Caco-2 (cell line): ENCODE data around the gene SYCP2L. TPM values are rescaled to one million over a fixed set of nuclear protein-coding genes. Genes with fewer than 3 reads are reported as not detected.
"Not testable (repeated sequence)": the region's sequence is repeated elsewhere in the genome, so short reads cannot be mapped to it uniquely, and the experiment has no call there.

Experiments used
- BruUV-seq: library from RNA; stranded (reverse); fragments of 400-500 nt; replicated peaks from 2 replicates; lab custom pipeline; 2021; lab: Mats Ljungman, UMichigan
- CTCF ChIA-PET: fragments of 300-600 bp; sonication (Branson Sonifier 250); formaldehyde crosslinking; loops from one replicate; lab custom pipeline; 2022; ENCODE audit warnings: antibody characterized with exemption; lab: Charles Lee
- POLR2A ChIA-PET: fragments of 300-600 bp; sonication (Branson Sonifier 250); formaldehyde crosslinking; loops from one replicate; lab custom pipeline; 2022; ENCODE audit warnings: antibody characterized with exemption; lab: Charles Lee
- DNase-seq, 2 experiments: peaks; one replicate each; pipeline versions ENCODE4 v3.0.0 to v3.0.0-alpha.2; 2020 to 2022
- H3K27me3 ChIP-seq: replicated peaks from 2 replicates; pipeline ENCODE4 v1.6.0; 2011; ENCODE audit warnings: low read length; ENCODE audit not compliant: control insufficient read depth, insufficient read depth
- H3K36me3 ChIP-seq: 2 replicates; pipeline ENCODE4 v1.5.1; 2011; ENCODE audit warnings: low read length; ENCODE audit not compliant: control insufficient read depth, insufficient read depth
- H3K4me1 ChIP-seq: fragments of 250-450 bp; sonication (Bioruptor Pico); 2 replicates; pipeline ENCODE4 v1.5.1; 2020; ENCODE audit warnings: mild to moderate bottlenecking
- H3K4me3 ChIP-seq: 2 replicates; pipeline ENCODE4 v1.5.1; 2011; ENCODE audit warnings: low read depth, mild to moderate bottlenecking, control low read depth, low read length
- H3K9me3 ChIP-seq: fragments of 250-450 bp; sonication (Bioruptor Pico); 2 replicates; pipeline ENCODE4 v1.5.1; 2020; ENCODE audit warnings: mild to moderate bottlenecking, moderate library complexity
- H3K27ac Mint-ChIP-seq: one replicate; pipeline ENCODE4 v1.8.0; 2022; ENCODE audit warnings: mixed read lengths; ENCODE audit not compliant: unreplicated experiment
- H3K27me3 Mint-ChIP-seq: one replicate; pipeline ENCODE4 v1.8.0; 2022; ENCODE audit warnings: mixed read lengths; ENCODE audit not compliant: insufficient read depth, unreplicated experiment
- H3K36me3 Mint-ChIP-seq: one replicate; pipeline ENCODE4 v1.8.0; 2022; ENCODE audit warnings: mild to moderate bottlenecking, mixed read lengths; ENCODE audit not compliant: insufficient read depth, unreplicated experiment
- H3K4me1 Mint-ChIP-seq: one replicate; pipeline ENCODE4 v1.8.0; 2022; ENCODE audit warnings: low read depth, mixed read lengths; ENCODE audit not compliant: unreplicated experiment
- H3K4me3 Mint-ChIP-seq: one replicate; pipeline ENCODE4 v1.8.0; 2022; ENCODE audit warnings: mild to moderate bottlenecking, moderate library complexity, mixed read lengths; ENCODE audit not compliant: unreplicated experiment
- H3K9me3 Mint-ChIP-seq: one replicate; pipeline ENCODE4 v1.8.0; 2022; ENCODE audit warnings: mixed read lengths; ENCODE audit not compliant: unreplicated experiment
- intact Hi-C: fragments of 100-400 bp; cut with micrococcal nuclease; formaldehyde crosslinking; loops from one replicate; pipeline ENCODE4 v1.10.0; 2022; ENCODE audit not compliant: unreplicated experiment
- total RNA-seq: library from RNA; stranded (reverse); gene quantifications from 2 replicates; pipeline ENCODE4 v1.2.3, GENCODE V29; 2022
- TF ChIP-seq, protein P1 (sequence below), 2 experiments: fragments of 200-600 bp in 1 of 2; IDR thresholded peaks; 1 replicate in 1 of 2; 2 replicates in 1 of 2; pipeline versions ENCODE4 v1.5.1 to v1.8.0; 2011 to 2022; ENCODE audit warnings: antibody characterized with exemption in 1 of 2, control low read depth in 1 of 2, inconsistent platforms in 1 of 2, low read depth in 1 of 2, low read length in 1 of 2, mild to moderate bottlenecking in 1 of 2, moderate library complexity in 1 of 2; ENCODE audit not compliant: insufficient read depth in 1 of 2, severe bottlenecking in 1 of 2, unreplicated experiment in 1 of 2

The SYCP2L gene
- total RNA-seq, 1 experiment from 2014 or later = 0.20 TPM

DNA sequence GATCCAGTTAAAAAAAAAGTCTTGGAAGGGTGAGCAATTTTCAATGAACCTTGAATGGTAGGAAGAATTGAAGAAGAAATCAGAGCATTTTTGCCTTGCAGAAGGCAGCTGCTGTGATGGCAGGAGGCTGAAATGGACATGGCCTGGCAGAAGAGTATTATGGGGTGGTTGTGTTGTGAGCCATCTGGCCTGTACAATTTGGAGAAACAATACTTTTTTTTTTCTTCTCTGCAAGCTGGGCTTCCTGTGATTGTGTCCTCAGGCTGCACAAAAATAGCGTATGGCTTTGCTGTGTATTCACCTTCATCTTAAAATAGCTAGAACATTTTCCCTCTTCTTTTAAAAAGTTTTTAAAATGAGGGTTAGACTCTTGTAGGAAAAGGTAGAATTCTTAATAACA lies 21.4 kb downstream of the SYCP2L start:
- Histone ChIP-seq H3K27me3 (no peaks in the 10 kb centered on the region), H3K36me3 (no peaks in the 10 kb centered on the region), H3K9me3 (no peaks in the 10 kb centered on the region), H3K4me1 (no peaks in the 10 kb centered on the region), H3K4me3 (no peak overlapping the region)
- ChIA-PET POLR2A (interaction anchor here (0.6 kb wide), 2 partner anchors 145 to 308 kb away, joined by 5 read pairs; no protein-coding TSS in a partner anchor), CTCF (no interaction called here)
- TF ChIP-seq, protein P1, sequence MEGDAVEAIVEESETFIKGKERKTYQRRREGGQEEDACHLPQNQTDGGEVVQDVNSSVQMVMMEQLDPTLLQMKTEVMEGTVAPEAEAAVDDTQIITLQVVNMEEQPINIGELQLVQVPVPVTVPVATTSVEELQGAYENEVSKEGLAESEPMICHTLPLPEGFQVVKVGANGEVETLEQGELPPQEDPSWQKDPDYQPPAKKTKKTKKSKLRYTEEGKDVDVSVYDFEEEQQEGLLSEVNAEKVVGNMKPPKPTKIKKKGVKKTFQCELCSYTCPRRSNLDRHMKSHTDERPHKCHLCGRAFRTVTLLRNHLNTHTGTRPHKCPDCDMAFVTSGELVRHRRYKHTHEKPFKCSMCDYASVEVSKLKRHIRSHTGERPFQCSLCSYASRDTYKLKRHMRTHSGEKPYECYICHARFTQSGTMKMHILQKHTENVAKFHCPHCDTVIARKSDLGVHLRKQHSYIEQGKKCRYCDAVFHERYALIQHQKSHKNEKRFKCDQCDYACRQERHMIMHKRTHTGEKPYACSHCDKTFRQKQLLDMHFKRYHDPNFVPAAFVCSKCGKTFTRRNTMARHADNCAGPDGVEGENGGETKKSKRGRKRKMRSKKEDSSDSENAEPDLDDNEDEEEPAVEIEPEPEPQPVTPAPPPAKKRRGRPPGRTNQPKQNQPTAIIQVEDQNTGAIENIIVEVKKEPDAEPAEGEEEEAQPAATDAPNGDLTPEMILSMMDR (IDR thresholded peaks at IDR 0.05; ENCODE audit: insufficient read depth in 1 of 2, low read depth in 1 of 2, low read length in 1 of 2, severe bottlenecking in 1 of 2, unreplicated experiment in 1 of 2) = no peak
- DNase-seq = no peak
- Mint-ChIP-seq H3K36me3 (no peaks in the 10 kb centered on the region), H3K4me1 (no peaks in the 10 kb centered on the region), H3K4me3 (no peak overlapping the region), H3K9me3 (no peaks in the 10 kb centered on the region), H3K27ac (no peak overlapping the region), H3K27me3 (no peaks in the 10 kb centered on the region)
- no TSS peak for BruUV-seq
- intact Hi-C loops = no loop called here

DNA sequence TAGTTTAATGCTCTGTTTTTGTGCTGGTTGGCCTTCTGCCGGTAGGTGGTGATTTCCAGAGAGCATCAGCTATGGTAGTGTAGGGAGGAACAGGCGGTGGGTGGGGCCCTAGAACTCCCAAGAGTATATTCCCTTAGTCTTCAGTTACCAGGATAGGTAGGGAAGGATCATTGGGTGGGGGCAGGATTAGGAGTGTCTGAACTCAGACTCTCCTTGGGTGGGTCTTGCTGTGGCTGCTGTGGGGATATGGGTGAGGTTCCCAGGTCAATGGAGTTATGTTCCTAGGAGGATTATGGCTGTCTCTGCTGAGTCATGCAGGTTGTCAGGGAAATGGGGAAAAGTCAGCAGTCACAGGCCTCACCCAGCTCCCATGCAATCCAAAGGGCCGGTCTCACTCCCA lies 32.7 kb downstream of the SYCP2L start:
- H3K4me3 ChIP-seq, POLR2A ChIA-PET, H3K4me1 ChIP-seq, H3K27ac Mint-ChIP-seq, H3K4me3 Mint-ChIP-seq, DNase-seq, BruUV-seq, H3K36me3 Mint-ChIP-seq, H3K27me3 Mint-ChIP-seq, H3K27me3 ChIP-seq, H3K9me3 ChIP-seq, CTCF ChIA-PET, intact Hi-C loops, H3K36me3 ChIP-seq, H3K9me3 Mint-ChIP-seq, H3K4me1 Mint-ChIP-seq: not testable (repeated sequence)

DNA sequence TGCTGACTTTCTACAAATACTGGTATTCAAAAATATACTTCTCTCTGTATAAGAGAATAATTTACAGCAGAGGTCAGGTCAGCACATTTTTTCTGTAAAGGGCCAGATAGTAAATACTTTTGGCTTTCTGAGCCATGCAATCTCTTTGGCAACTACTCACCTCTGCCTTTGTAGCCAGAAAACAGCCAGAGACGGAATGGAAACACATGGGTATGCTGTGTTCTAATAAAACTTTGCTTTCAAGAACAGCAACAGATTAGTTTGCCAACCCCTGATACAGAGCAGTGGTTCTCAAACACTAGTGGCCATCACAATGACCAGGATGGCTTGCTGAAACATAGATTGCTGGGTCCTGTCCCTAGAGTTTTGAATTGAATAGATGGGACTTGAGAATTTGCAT lies 46.3 kb downstream of the SYCP2L start:
- Mint-ChIP-seq H3K36me3 (no peaks in the 10 kb centered on the region), H3K9me3 (no peaks in the 10 kb centered on the region), H3K27me3 (peaks cover 4% of the 10 kb centered on the region), H3K27ac (no peak overlapping the region), H3K4me1 (no peaks in the 10 kb centered on the region), H3K4me3 (no peak overlapping the region)
- no peaks in the 10 kb centered on the region for H3K36me3 ChIP-seq
- H3K9me3 ChIP-seq = no peaks in the 10 kb centered on the region; the same call in 1 of the 2 replicates
- H3K4me3 ChIP-seq = no peak overlapping the region
- TF ChIP-seq, protein P1 (IDR thresholded peaks at IDR 0.05; ENCODE audit: insufficient read depth in 1 of 2, low read depth in 1 of 2, low read length in 1 of 2, severe bottlenecking in 1 of 2, unreplicated experiment in 1 of 2) = no peak
- ChIA-PET POLR2A (no interaction called here), CTCF (no interaction called here)
- no TSS peak for BruUV-seq
- no peaks in the 10 kb centered on the region for H3K4me1 ChIP-seq
- no peaks in the 10 kb centered on the region for H3K27me3 ChIP-seq
- DNase-seq = no peak
- intact Hi-C loops = no loop called here

DNA sequence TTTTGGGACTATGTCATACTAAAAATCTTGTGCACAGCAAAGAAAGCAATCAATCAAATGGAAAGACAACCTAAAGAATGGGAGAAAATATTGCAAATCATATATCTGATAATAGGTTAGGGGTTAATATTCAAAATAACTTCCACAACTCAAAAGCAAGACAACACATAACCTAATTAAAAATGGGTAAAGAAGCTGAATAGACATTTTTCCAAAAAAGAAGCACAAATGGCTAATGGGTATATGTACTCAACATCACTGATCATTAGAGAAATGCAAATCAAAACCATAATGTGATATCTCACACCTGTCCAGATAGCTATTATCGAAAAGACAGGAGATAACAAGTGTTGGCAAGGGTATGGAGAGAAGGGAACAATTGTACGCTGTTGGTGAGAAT lies 53.0 kb downstream of the SYCP2L start:
- Mint-ChIP-seq H3K27ac (no peak overlapping the region), H3K9me3 (no peaks in the 10 kb centered on the region), H3K4me1 (no peaks in the 10 kb centered on the region), H3K4me3 (no peak overlapping the region), H3K36me3 (no peaks in the 10 kb centered on the region), H3K27me3 (peaks cover 4% of the 10 kb centered on the region)
- intact Hi-C loops = no loop called here
- H3K4me1 ChIP-seq = no peaks in the 10 kb centered on the region
- POLR2A ChIA-PET = no interaction called here
- BruUV-seq = no TSS peak
- no peaks in the 10 kb centered on the region for H3K36me3 ChIP-seq
- no peak overlapping the region for H3K4me3 ChIP-seq
- CTCF ChIA-PET = interaction anchor here (1.7 kb wide), 1 partner anchor 129 kb away, joined by 5 read pairs; no protein-coding TSS in a partner anchor
- DNase-seq = no peak
- no peaks in the 10 kb centered on the region for H3K27me3 ChIP-seq
- H3K9me3 ChIP-seq = no peaks in the 10 kb centered on the region; the same call in 1 of the 2 replicates
- TF ChIP-seq, protein P1 (IDR thresholded peaks at IDR 0.05; ENCODE audit: insufficient read depth in 1 of 2, low read depth in 1 of 2, low read length in 1 of 2, severe bottlenecking in 1 of 2, unreplicated experiment in 1 of 2) = no peak
